ENCODE results near the gene MT1H.

GRCh38 chr16:56649820-56650219 is 19.8 kb upstream of the MT1H start:
- TF ChIP-seq, protein P1, sequence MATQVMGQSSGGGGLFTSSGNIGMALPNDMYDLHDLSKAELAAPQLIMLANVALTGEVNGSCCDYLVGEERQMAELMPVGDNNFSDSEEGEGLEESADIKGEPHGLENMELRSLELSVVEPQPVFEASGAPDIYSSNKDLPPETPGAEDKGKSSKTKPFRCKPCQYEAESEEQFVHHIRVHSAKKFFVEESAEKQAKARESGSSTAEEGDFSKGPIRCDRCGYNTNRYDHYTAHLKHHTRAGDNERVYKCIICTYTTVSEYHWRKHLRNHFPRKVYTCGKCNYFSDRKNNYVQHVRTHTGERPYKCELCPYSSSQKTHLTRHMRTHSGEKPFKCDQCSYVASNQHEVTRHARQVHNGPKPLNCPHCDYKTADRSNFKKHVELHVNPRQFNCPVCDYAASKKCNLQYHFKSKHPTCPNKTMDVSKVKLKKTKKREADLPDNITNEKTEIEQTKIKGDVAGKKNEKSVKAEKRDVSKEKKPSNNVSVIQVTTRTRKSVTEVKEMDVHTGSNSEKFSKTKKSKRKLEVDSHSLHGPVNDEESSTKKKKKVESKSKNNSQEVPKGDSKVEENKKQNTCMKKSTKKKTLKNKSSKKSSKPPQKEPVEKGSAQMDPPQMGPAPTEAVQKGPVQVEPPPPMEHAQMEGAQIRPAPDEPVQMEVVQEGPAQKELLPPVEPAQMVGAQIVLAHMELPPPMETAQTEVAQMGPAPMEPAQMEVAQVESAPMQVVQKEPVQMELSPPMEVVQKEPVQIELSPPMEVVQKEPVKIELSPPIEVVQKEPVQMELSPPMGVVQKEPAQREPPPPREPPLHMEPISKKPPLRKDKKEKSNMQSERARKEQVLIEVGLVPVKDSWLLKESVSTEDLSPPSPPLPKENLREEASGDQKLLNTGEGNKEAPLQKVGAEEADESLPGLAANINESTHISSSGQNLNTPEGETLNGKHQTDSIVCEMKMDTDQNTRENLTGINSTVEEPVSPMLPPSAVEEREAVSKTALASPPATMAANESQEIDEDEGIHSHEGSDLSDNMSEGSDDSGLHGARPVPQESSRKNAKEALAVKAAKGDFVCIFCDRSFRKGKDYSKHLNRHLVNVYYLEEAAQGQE (IDR thresholded peaks at IDR 0.05; ENCODE audit: insufficient read depth in 1 of 2, low read depth in 2 of 2, low read length in 2 of 2), result no peak
- TF ChIP-seq POLR2AphosphoS5 (IDR thresholded peaks at IDR 0.05; ENCODE audit: low read depth, low read length), result no peak

All from PFSK-1 (cell line).